WTC11 (cell line): ENCODE results near the gene ADD2. TPM values are rescaled to one million over a fixed set of nuclear protein-coding genes. Genes with fewer than 3 reads are reported as not detected.

Experiments
- ATAC-seq: fragments of 200-7000 bp; cut with Tn5 transposase; 2 replicates; pipeline ENCODE4 v1.10.0; 2021; ENCODE audit warnings: mild to moderate bottlenecking, moderate library complexity
- CTCF ChIA-PET: fragments of 300-600 bp; sonication (Branson Sonifier 250); formaldehyde crosslinking; loops from one replicate; lab custom pipeline; 2021; ENCODE audit warnings: antibody characterized with exemption; lab: Charles Lee
- POLR2A ChIA-PET: fragments of 350-600 bp; sonication (Branson Sonifier 250); formaldehyde crosslinking; loops from one replicate; lab custom pipeline; 2021; ENCODE audit warnings: antibody characterized with exemption; lab: Charles Lee
- DNase-seq: peaks from one replicate; pipeline ENCODE4 v3.0.0; 2021; ENCODE audit warnings: low spot score
- H3K27ac Mint-ChIP-seq: 2 replicates; pipeline ENCODE4 v1.8.0; 2021; ENCODE audit warnings: mixed read lengths
- H3K27me3 Mint-ChIP-seq: 2 replicates; pipeline ENCODE4 v1.8.0; 2021; ENCODE audit warnings: low read depth, mild to moderate bottlenecking, moderate library complexity, mixed read lengths
- H3K36me3 Mint-ChIP-seq: 2 replicates; pipeline ENCODE4 v1.8.0; 2021; ENCODE audit warnings: mixed read lengths
- H3K4me1 Mint-ChIP-seq: 2 replicates; pipeline ENCODE4 v1.8.0; 2022; ENCODE audit warnings: mixed read lengths
- H3K4me3 Mint-ChIP-seq: 2 replicates; pipeline ENCODE4 v1.8.0; 2021; ENCODE audit warnings: mild to moderate bottlenecking, moderate library complexity, mixed read lengths
- H3K9me3 Mint-ChIP-seq: 2 replicates; pipeline ENCODE4 v1.8.0; 2021; ENCODE audit warnings: mixed read lengths
- ATF2 ChIP-seq: sonication (generic); formaldehyde crosslinking; IDR thresholded peaks from 2 replicates; pipeline ENCODE4 v1.8.1; 2022; ENCODE audit warnings: low read depth, missing genetic modification reagents, borderline replicate concordance
- ATF3 ChIP-seq: sonication (generic); formaldehyde crosslinking; conservative IDR thresholded peaks from 2 replicates; pipeline ENCODE4 v1.8.1; 2022; ENCODE audit warnings: mild to moderate bottlenecking, missing genetic modification reagents
- CDX4 ChIP-seq: fragments of 250-450 bp; sonication (Bioruptor Pico); IDR thresholded peaks from 2 replicates; pipeline ENCODE4 v1.9.0; 2021; ENCODE audit warnings: moderate library complexity, mild to moderate bottlenecking, inconsistent platforms, borderline replicate concordance
- CREB1 ChIP-seq: sonication (generic); formaldehyde crosslinking; IDR thresholded peaks from 2 replicates; pipeline ENCODE4 v1.8.0; 2023; ENCODE audit warnings: mild to moderate bottlenecking, missing genetic modification reagents
- CTCF ChIP-seq: fragments of 200-600 bp; IDR thresholded peaks from 2 replicates; pipeline ENCODE4 v1.8.0; 2022; ENCODE audit warnings: antibody characterized with exemption
- ETV6 ChIP-seq: sonication (generic); formaldehyde crosslinking; IDR thresholded peaks from 2 replicates; pipeline ENCODE4 v1.8.1; 2022; ENCODE audit warnings: mild to moderate bottlenecking, missing genetic modification reagents
- FOXK1 ChIP-seq: sonication (generic); formaldehyde crosslinking; IDR thresholded peaks from 2 replicates; pipeline ENCODE4 v1.8.0; 2022; ENCODE audit warnings: mild to moderate bottlenecking, moderate library complexity, missing genetic modification reagents
- JAZF1 ChIP-seq: fragments of 250-450 bp; sonication (Bioruptor Pico); IDR thresholded peaks from 2 replicates; pipeline ENCODE4 v1.9.0; 2021; ENCODE audit warnings: moderate library complexity, mild to moderate bottlenecking, inconsistent platforms
- JUN ChIP-seq: sonication (generic); formaldehyde crosslinking; IDR thresholded peaks from 2 replicates; pipeline ENCODE4 v1.8.0; 2023; ENCODE audit warnings: mild to moderate bottlenecking, missing genetic modification reagents
- MLX ChIP-seq: sonication (generic); formaldehyde crosslinking; IDR thresholded peaks from 2 replicates; pipeline ENCODE4 v1.8.1; 2023; ENCODE audit warnings: mild to moderate bottlenecking, missing genetic modification reagents, moderate library complexity
- NFE2L1 ChIP-seq: sonication (generic); formaldehyde crosslinking; IDR thresholded peaks from 2 replicates; pipeline ENCODE4 v1.8.1; 2023; ENCODE audit warnings: missing genetic modification reagents
- NR1H2 ChIP-seq: sonication (generic); formaldehyde crosslinking; IDR thresholded peaks from 2 replicates; pipeline ENCODE4 v1.9.0; 2021; ENCODE audit warnings: mild to moderate bottlenecking, moderate library complexity, missing genetic modification reagents
- PRRX2 ChIP-seq: fragments of 250-450 bp; sonication (Bioruptor Pico); IDR thresholded peaks from 2 replicates; pipeline ENCODE4 v1.8.0; 2021; ENCODE audit warnings: mild to moderate bottlenecking
- RELA ChIP-seq: sonication (generic); formaldehyde crosslinking; IDR thresholded peaks from 2 replicates; pipeline ENCODE4 v1.8.1; 2022; ENCODE audit warnings: missing genetic modification reagents, mild to moderate bottlenecking, borderline replicate concordance
- SMAD3 ChIP-seq: sonication (generic); formaldehyde crosslinking; IDR thresholded peaks from 2 replicates; pipeline ENCODE4 v1.8.0; 2022; ENCODE audit warnings: missing genetic modification reagents, mild to moderate bottlenecking, borderline replicate concordance
- SMAD4 ChIP-seq: sonication (generic); formaldehyde crosslinking; IDR thresholded peaks from 2 replicates; pipeline ENCODE4 v1.8.0; 2022; ENCODE audit warnings: mild to moderate bottlenecking, missing genetic modification reagents
- SP1 ChIP-seq: sonication (generic); formaldehyde crosslinking; conservative IDR thresholded peaks from 2 replicates; pipeline ENCODE4 v1.8.1; 2022; ENCODE audit warnings: missing genetic modification reagents
- ZBTB21 ChIP-seq: sonication (generic); formaldehyde crosslinking; IDR thresholded peaks from 2 replicates; pipeline ENCODE4 v1.8.1; 2023; ENCODE audit warnings: mild to moderate bottlenecking, missing genetic modification reagents, borderline replicate concordance
- ZNF317 ChIP-seq: sonication (generic); formaldehyde crosslinking; IDR thresholded peaks from 2 replicates; pipeline ENCODE4 v1.8.1; 2023; ENCODE audit warnings: low read depth, mild to moderate bottlenecking, moderate library complexity, missing genetic modification reagents, borderline replicate concordance
- ZNF416 ChIP-seq: fragments of 250-450 bp; sonication (Bioruptor Pico); IDR thresholded peaks from 2 replicates; pipeline ENCODE4 v1.9.0; 2021; ENCODE audit warnings: mild to moderate bottlenecking, inconsistent platforms
- ZNF532 ChIP-seq: fragments of 250-450 bp; sonication (Bioruptor Pico); IDR thresholded peaks from 2 replicates; pipeline ENCODE4 v1.9.0; 2021; ENCODE audit warnings: mild to moderate bottlenecking, borderline replicate concordance
- ZSCAN18 ChIP-seq: fragments of 250-450 bp; sonication (Bioruptor Pico); IDR thresholded peaks from 2 replicates; pipeline ENCODE4 v2.1.2; 2022; ENCODE audit warnings: mild to moderate bottlenecking, moderate library complexity
- total RNA-seq: library from RNA; stranded (reverse); gene quantifications from 3 replicates; pipeline ENCODE4 v1.2.3, GENCODE V29; 2021

The ADD2 gene
- total RNA-seq, 1 experiment from 2014 or later = 196 TPM

GRCh38 chr2:70619167-70619566 lies 148.8 kb downstream of the ADD2 start:
- no peak for DNase-seq
- H3K4me1 Mint-ChIP-seq = peaks cover 37% of the 10 kb centered on the region
- H3K4me3 Mint-ChIP-seq = no peak overlapping the region
- no peak for ATAC-seq
- ChIA-PET CTCF (interaction anchor here (0.5 to 2.0 kb wide), 2 partner anchors 26 to 466 kb away, joined by 3 to 7 read pairs; no protein-coding TSS in a partner anchor), POLR2A (interaction anchor here (1.0 kb wide), 1 partner anchor 149 kb away, joined by 3 read pairs; the partner anchor contains the start of gene ADD2)
- H3K27me3 Mint-ChIP-seq = no peaks in the 10 kb centered on the region; the same call in 1 of the 2 replicates
- H3K9me3 Mint-ChIP-seq = peaks cover 39% of the 10 kb centered on the region
- TF ChIP-seq MLX (CRISPR knock-in tag) (no peak), NR1H2 (CRISPR knock-in tag) (no peak), ETV6 (CRISPR knock-in tag) (no peak), SMAD3 (CRISPR knock-in tag) (no peak), PRRX2 (CRISPR knock-in tag) (no peak), JAZF1 (CRISPR knock-in tag) (no peak), SMAD4 (CRISPR knock-in tag) (no peak), CDX4 (CRISPR knock-in tag) (no peak), ZSCAN18 (CRISPR knock-in tag) (no peak)
- peak overlapping the region; percentile 83 for H3K27ac Mint-ChIP-seq
- peaks cover 9% of the 10 kb centered on the region for H3K36me3 Mint-ChIP-seq

GRCh38 chr2:70616168-70616694 lies 151.8 kb downstream of the ADD2 start:
- no peak for ATAC-seq
- TF ChIP-seq ZNF416 (CRISPR knock-in tag) (no peak), SP1 (CRISPR knock-in tag) (no peak), ZNF532 (CRISPR knock-in tag) (no peak), RELA (no peak), ATF3 (CRISPR knock-in tag) (no peak), CDX4 (CRISPR knock-in tag) (no peak), CREB1 (CRISPR knock-in tag) (no peak), NFE2L1 (CRISPR knock-in tag) (no peak), CTCF (no peak), ZBTB21 (no peak), FOXK1 (CRISPR knock-in tag) (no peak), JUN (CRISPR knock-in tag) (no peak), ZNF317 (CRISPR knock-in tag) (no peak), JAZF1 (CRISPR knock-in tag) (no peak), ATF2 (no peak)

More at GRCh38 chr2:70616168-70616694, 151.8 kb downstream of the ADD2 start:
- ChIA-PET POLR2A (no interaction called here), CTCF (interaction anchor here (1.1 to 2.2 kb wide), 2 partner anchors 275 to 312 kb away, joined by 3 to 7 read pairs; no protein-coding TSS in a partner anchor)
- DNase-seq = no peak
- no peak overlapping the region for H3K27ac Mint-ChIP-seq
- H3K36me3 Mint-ChIP-seq = peaks cover 9% of the 10 kb centered on the region
- H3K27me3 Mint-ChIP-seq = no peaks in the 10 kb centered on the region; the same call in 1 of the 2 replicates
- peaks cover 26% of the 10 kb centered on the region for H3K9me3 Mint-ChIP-seq
- peaks cover 40% of the 10 kb centered on the region for H3K4me1 Mint-ChIP-seq
- no peak overlapping the region for H3K4me3 Mint-ChIP-seq
